GM19193 (cell line): ENCODE data around the gene TC2N.

Experiments
- POLR2A ChIP-seq: IDR thresholded peaks from 4 replicates; pipeline ENCODE4 v1.6.1; 2011; ENCODE audit not compliant: insufficient read depth, insufficient read length; ENCODE audit errors: extremely low read depth

TC2N gene

GRCh38 chr14:91774140-91775096 lies 92.9 kb downstream of the TC2N start:
- no peak for TF ChIP-seq POLR2A

- no peak for TF ChIP-seq POLR2A
These were observed 97.2 kb downstream of the TC2N start for GRCh38 chr14:91770185-91770584.

- TF ChIP-seq POLR2A: no peak
These were observed 111.6 kb downstream of the TC2N start for GRCh38 chr14:91755570-91756295.

GRCh38 chr14:91754819-91755218 lies 112.5 kb downstream of the TC2N start:
- no peak for TF ChIP-seq POLR2A

GRCh38 chr14:91754185-91754584 lies 113.2 kb downstream of the TC2N start:
- TF ChIP-seq POLR2A: no peak

- no peak for TF ChIP-seq POLR2A
These were observed 113.7 kb downstream of the TC2N start for GRCh38 chr14:91753501-91754128.

DNA sequence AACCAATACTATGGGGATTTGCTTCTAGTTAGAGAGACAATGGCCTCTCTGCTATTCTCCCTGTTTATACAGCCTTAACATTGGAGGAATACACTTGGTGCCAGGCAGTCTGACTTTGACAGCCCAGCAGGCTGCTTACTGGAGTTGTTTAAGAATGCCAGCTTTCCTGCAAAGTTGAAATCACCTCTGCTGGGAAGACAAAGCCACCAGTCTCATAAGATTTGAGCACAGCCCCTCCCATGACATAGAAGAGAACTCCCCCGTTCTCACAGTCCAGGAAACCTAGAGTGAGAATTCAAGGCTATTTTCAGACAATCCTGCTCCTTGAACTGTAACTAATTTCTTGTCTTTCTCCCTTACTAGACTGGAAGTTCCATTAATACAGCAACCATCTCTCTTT lies 114.4 kb downstream of the TC2N start:
- no peak for TF ChIP-seq POLR2A

DNA sequence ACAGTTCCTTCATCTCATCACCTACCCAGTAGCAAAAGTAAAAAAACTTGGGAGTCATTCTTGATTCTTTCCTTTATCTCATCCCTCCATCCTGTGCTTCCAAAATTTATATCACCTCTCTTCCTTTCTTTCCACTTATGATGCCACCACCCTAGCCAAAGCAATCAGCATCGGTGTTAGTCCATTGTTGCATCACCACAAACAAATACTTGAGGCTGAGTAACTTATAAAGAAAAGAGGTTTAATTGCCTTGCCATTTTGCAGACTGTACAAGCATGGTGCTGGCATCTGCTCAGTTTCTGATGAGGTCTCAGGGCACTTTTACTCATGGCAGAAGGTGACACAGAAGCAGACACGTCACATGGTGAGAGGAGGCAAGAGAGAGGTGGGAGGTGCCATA lies 115.6 kb downstream of the TC2N start:
- TF ChIP-seq POLR2A: no peak

GRCh38 chr14:91750634-91751198 lies 116.6 kb downstream of the TC2N start:
- no peak for TF ChIP-seq POLR2A

DNA sequence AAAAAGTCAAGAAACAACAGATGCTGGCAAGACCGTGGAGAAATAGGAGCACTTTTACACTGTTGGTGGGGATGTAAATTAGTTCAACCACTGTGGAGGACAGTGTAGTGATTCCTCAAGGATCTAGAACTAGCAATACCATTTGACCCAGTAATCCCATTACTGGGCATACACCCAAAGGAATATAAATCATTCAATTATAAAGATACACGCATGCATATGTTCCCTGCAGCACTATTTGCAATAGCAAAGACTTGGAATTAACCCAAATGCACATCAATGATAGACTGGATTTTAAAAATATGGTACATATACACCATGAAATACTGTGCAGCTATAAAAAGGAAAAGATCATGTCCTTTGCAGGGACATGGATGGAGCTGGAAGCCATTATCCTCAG lies 117.5 kb downstream of the TC2N start:
- no peak for TF ChIP-seq POLR2A

DNA sequence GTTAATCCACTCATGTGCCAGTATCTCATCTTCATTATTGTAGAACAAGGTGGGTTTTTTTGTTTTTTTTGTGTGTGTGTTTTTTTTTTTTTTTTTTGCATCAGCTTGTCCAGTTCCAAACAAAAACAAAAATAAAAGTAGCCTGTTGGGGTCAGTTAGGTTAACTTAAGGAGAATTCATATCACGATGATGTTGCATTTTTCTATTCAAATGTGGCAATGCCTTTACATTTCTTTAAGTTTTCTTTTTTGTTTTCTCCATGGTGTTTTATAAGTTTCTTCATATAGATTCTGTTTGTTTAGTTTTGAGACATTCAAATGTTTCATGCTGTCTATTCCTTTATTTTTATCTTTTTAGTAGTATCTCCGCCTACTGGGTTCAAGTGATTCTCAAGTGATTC lies 119.3 kb downstream of the TC2N start:
- no peak for TF ChIP-seq POLR2A

DNA sequence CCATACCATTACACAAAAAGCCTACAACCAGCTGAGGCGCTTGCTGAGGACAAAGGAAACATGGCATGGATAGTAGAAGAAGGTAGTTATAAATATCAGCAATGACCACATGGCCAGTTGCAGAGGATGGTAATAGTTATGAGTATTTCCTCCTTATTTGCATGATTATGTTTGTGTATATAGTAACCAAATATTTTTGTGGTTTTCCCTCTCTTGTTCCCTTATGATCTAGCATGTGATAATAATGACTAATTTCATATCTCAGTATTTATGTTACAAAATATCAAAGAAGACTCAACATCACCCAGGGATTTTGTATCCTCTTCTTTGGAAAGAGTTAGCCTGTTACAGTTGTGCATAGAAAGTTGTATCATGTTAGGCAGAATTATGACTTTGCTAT lies 122.0 kb downstream of the TC2N start:
- TF ChIP-seq POLR2A: no peak

DNA sequence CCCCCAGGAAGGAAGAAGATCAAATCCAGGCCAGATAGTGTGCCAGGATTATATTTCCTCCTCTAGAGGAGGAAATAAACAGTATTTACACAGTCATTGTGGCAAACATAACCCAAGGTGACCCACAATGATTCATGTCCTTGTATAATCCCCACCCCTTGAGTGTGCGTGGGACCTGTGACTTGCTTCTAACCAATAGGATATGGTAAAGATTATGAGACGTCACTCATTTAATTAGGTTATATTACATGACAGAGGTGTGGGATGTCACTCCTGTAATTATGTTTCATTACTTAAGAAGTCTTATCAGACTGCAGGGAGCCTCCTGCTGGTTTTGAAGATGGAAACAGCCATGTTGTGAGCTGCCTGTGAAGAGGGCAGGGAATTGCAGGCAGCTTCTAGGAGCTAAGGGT lies 123.3 kb downstream of the TC2N start:
- no peak for TF ChIP-seq POLR2A

- TF ChIP-seq POLR2A: no peak
These were observed 124.1 kb downstream of the TC2N start for GRCh38 chr14:91743305-91743653.
